Right lobe of liver (tissue), 6 donors: ENCODE data around the gene CTSV. TPM values are rescaled to one million over a fixed set of nuclear protein-coding genes. Genes with fewer than 3 reads are reported as not detected.
"Not testable (repeated sequence)": the region's sequence is repeated elsewhere in the genome, so short reads cannot be mapped to it uniquely, and the experiment has no call there.

Experiments
- ATAC-seq, 4 donors: fragments of 200-7000 bp; cut with Tn5 transposase; one replicate each; pipeline ENCODE4 v1.9.1; 2020; ENCODE audit warnings: mild to moderate bottlenecking in 4 of 4, moderate library complexity in 4 of 4
- DNase-seq, 3 donors: peaks; one replicate each; pipeline ENCODE4 v3.0.0-alpha.2; 2020
- H3K27ac ChIP-seq, 3 donors: fragments of 200-600 bp; one replicate each; pipeline ENCODE4 v1.8.0; 2022
- H3K27me3 ChIP-seq, 2 donors: fragments of 200-600 bp; one replicate each; pipeline ENCODE4 v1.8.0; 2022
- H3K36me3 ChIP-seq, 4 donors: fragments of 200-600 bp; sonication (generic) in 1 of 4; one replicate each; pipeline versions ENCODE4 v1.5.1 to v1.8.0; 2017 to 2022; ENCODE audit warnings: control low read depth in 1 of 4
- H3K4me1 ChIP-seq, 4 donors: fragments of 200-600 bp; sonication (generic) in 1 of 4; one replicate each; pipeline versions ENCODE4 v1.5.1 to v1.8.0; 2017 to 2022; ENCODE audit warnings: control low read depth in 1 of 4
- H3K4me3 ChIP-seq, 3 donors: fragments of 200-600 bp; one replicate each; pipeline ENCODE4 v1.8.0; 2022
- H3K9me3 ChIP-seq, 4 donors: fragments of 200-600 bp; sonication (generic) in 1 of 4; one replicate each; pipeline versions ENCODE4 v1.5.1 to v1.8.0; 2017 to 2022; ENCODE audit warnings: control low read depth in 1 of 4
- POLR2A ChIP-seq: fragments of 450-650 bp; IDR thresholded peaks from one replicate; pipeline ENCODE4 v1.6.1; 2017; ENCODE audit warnings: antibody characterized with exemption, mild to moderate bottlenecking
- WGBS: methylation state at CpG from one replicate; pipeline ENCODE4 v1.1.6; 2018; ENCODE audit warnings: low coverage, low lambda C conversion rate; ENCODE audit not compliant: insufficient coverage; ENCODE audit errors: missing lambda C conversion rate; 5-methylcytosine and 5-hydroxymethylcytosine counted together
- intact Hi-C, 2 donors: fragments of 100-400 bp; cut with DNase I; formaldehyde crosslinking; loops; one replicate each; pipeline versions ENCODE4 v1.11.2 to v1.14.1; 2022
- total RNA-seq, 6 experiments: library from RNA; depleted of rRNA in 2 of 6; stranded (reverse); fragments of >200 nt in 2 of 6; fragmentation: NEBNext Ultra II Directional in 3 of 6; extraction: Animal tissue kit (Norgen Biotek cat#: 25700) in 3 of 6; gene quantifications; one replicate each; pipeline versions ENCODE4 v1.1.0 to v1.2.4, GENCODE V29; 2016 to 2023
- TF ChIP-seq, protein P1 (sequence below), 4 donors: fragments of 200-600 bp in 3 of 4; fragments of 450-650 bp in 1 of 4; IDR thresholded peaks; one replicate each; pipeline versions ENCODE4 v1.5.1 to v1.8.0; 2016 to 2022; ENCODE audit warnings: antibody characterized with exemption in 4 of 4, mild to moderate bottlenecking in 2 of 4
- donor health status: DM: no; HTN: yes; CAD: no.
- donor health status: DM: no; HTN: no; CAD: no.
- donor health status: DM: no; HTN: no; CAD: no.
- donor health status: DM: no; HTN: yes; CAD: no.
- donor health status: DM: no; HTN: yes; CAD: no.

CTSV gene
- total RNA-seq, 6 experiments from 2014 or later = 0.12 to 0.43 TPM; not detected in 4

DNA sequence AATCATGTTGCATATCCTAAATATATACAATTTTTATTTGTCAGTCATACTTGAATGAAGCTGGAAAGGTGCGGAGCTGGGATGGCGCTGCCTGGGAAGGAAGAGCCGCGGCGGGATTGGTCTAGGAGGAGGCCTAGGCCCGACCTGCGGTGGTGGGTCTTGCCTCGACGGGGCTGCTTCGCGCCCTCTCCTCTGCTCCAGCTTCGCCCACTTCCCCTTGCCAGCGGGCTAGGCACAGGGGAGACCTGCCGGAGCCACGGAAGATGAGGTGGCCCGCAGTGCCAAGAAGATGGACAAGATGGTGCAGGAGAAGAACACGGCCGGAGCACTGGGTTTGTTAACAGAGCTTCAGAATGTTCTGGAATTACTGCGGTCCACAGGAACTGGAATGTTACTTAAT, 28.5 kb upstream of the CTSV start:
- H3K27ac ChIP-seq = no peak overlapping the region
- 90% methylated on average over 11 of the region's 19 CpGs for WGBS

DNA sequence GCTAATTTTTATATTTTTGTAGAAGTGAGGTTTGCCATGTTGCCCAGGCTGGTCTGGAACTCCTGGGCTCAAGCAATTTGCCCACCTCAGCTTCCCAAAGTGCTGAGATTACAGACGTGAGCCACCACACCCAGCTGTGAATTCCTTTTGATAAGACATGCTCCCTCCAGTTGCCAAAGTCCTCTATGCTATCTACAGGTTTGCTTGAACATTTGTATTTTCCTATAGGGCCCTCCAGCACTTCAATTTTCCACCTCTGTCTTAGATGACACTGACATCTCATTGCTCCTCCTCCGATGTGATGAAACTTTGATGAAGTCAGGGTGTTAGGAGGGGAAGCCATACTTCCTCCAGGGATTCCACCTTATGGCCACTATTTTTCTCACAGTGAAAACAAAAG, 25.2 kb upstream of the CTSV start:
- no peaks in the 10 kb centered on the region for H3K27me3 ChIP-seq
- H3K4me1 ChIP-seq = no peaks in the 10 kb centered on the region
- no peaks in the 10 kb centered on the region for H3K9me3 ChIP-seq
- DNase-seq = no peak
- TF ChIP-seq, protein P1, sequence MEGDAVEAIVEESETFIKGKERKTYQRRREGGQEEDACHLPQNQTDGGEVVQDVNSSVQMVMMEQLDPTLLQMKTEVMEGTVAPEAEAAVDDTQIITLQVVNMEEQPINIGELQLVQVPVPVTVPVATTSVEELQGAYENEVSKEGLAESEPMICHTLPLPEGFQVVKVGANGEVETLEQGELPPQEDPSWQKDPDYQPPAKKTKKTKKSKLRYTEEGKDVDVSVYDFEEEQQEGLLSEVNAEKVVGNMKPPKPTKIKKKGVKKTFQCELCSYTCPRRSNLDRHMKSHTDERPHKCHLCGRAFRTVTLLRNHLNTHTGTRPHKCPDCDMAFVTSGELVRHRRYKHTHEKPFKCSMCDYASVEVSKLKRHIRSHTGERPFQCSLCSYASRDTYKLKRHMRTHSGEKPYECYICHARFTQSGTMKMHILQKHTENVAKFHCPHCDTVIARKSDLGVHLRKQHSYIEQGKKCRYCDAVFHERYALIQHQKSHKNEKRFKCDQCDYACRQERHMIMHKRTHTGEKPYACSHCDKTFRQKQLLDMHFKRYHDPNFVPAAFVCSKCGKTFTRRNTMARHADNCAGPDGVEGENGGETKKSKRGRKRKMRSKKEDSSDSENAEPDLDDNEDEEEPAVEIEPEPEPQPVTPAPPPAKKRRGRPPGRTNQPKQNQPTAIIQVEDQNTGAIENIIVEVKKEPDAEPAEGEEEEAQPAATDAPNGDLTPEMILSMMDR (IDR thresholded peaks at IDR 0.05) = no peak
- TF ChIP-seq POLR2A = no peak
- H3K36me3 ChIP-seq = no peaks in the 10 kb centered on the region
- H3K4me3 ChIP-seq = no peak overlapping the region
- no peak for ATAC-seq
- H3K27ac ChIP-seq = no peak overlapping the region
- intact Hi-C loops = no loop called here
- WGBS = 16% methylated on average over 2 of the region's 2 CpGs

More for the DNA sequence above, 28.5 kb upstream of the CTSV start:
- ATAC-seq (no peak), DNase-seq (no peak)
- intact Hi-C loops = no loop called here
- Histone ChIP-seq H3K9me3 (no peaks in the 10 kb centered on the region), H3K27me3 (no peaks in the 10 kb centered on the region), H3K4me3 (no peak overlapping the region), H3K36me3 (no peaks in the 10 kb centered on the region), H3K4me1 (no peaks in the 10 kb centered on the region)
- TF ChIP-seq POLR2A = no peak
- TF ChIP-seq, protein P1 (IDR thresholded peaks at IDR 0.05) = no peak

DNA sequence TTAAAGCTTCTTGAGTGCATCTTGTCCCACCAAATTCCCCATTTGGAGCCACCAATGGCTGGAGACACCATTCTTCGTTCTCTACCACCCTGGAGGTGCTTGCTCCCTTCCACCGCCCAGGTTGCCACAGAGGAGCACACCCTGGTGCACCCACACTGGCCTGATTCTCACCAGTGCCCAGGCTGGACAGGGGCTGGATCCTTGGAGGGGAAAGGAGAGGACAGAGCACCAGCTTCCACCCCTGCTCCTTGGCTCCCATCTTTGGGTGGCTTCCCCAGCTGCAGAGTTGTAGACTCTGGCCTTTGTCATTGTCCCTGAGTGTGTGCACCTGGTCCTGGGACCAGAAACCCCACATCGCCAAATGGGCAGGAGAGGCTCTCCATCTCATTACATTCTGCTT, 21.9 kb upstream of the CTSV start:
- intact Hi-C loops = no loop called here
- ATAC-seq (no peak), DNase-seq (no peak)
- Histone ChIP-seq H3K4me1 (no peaks in the 10 kb centered on the region), H3K27ac (no peak overlapping the region), H3K9me3 (no peaks in the 10 kb centered on the region), H3K4me3 (no peak overlapping the region), H3K36me3 (no peaks in the 10 kb centered on the region), H3K27me3 (no peaks in the 10 kb centered on the region)
- TF ChIP-seq, protein P1 (IDR thresholded peaks at IDR 0.05) = no peak
- WGBS = no CpG with 5 or more reads among the region's 3 CpGs

DNA sequence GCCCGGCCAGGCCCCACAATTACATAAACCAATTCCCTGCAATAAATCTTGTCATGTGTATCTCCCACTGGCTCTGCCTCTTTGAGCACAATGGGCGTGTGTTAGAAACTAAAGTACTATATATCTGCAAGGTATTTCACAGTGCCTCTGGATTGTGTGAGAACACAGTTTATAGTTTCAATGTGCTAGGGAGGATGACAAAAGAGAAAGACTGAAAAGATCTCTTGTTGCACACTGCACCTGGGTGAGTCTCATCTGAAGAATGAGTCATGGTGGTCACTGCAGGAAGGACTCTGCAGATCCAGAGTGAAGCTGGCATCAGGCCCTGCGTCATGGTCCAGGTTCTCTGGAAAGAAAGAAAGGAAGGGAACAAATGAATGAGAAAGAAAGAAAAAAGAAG, 20.7 kb upstream of the CTSV start:
- ATAC-seq = no peak
- no peaks in the 10 kb centered on the region for H3K4me1 ChIP-seq
- TF ChIP-seq, protein P1 (IDR thresholded peaks at IDR 0.05) = no peak
- TF ChIP-seq POLR2A = no peak

DNA sequence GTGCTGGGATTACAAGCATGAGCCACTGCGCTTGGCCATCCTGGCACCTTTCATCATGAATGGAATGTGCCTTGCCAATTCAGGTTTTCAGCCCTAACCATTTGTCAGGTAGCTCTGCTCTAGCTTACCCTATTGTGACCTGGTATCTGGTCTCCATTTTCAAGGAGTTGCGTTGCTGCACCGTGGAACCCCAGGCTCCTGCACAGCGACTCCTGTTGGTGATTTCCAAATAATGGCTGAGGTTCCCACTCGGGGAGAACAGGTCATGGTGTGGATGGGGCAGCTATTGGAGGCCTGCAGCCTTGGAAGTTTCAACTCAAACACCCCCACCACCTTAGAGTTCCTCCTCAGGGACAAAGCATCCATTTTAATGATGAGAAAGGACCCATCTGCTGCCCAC, 18.7 kb upstream of the CTSV start:
- TF ChIP-seq, protein P1 (IDR thresholded peaks at IDR 0.05) = no peak
- TF ChIP-seq POLR2A = no peak
- 79% methylated on average over 4 of the region's 5 CpGs for WGBS

More for the DNA sequence above, 20.7 kb upstream of the CTSV start:
- no peak for DNase-seq
- no peak overlapping the region for H3K27ac ChIP-seq
- no peaks in the 10 kb centered on the region for H3K27me3 ChIP-seq
- no peaks in the 10 kb centered on the region for H3K36me3 ChIP-seq
- no peak overlapping the region for H3K4me3 ChIP-seq
- intact Hi-C loops = no loop called here
- H3K9me3 ChIP-seq = no peaks in the 10 kb centered on the region
- WGBS = 56% methylated on average over 3 of the region's 3 CpGs

DNA sequence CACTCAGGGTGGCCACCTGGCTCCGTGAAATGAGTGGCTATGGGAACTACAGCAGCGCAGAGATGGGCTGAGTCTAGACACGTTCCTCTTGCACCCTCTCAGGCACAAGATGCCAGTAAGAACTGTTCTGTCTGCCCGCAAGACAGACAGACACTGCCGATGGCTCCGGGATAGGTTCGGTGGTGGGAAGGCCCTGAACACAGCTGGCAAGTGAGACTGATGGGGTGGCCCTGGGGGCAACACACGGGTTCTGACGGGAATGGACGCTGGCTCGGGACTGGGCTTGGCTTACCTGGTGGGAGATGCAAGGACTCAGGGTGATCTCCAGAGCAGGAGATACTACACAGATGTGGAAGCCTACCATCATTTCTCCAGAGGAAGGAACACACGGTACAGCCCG, 16.9 kb upstream of the CTSV start:
- WGBS = 85% methylated on average over 7 of the region's 13 CpGs
- intact Hi-C loops = not testable (repeated sequence)

More for the DNA sequence above, 18.7 kb upstream of the CTSV start:
- Histone ChIP-seq H3K4me3 (no peak overlapping the region), H3K4me1 (no peaks in the 10 kb centered on the region), H3K27ac (no peak overlapping the region), H3K36me3 (no peaks in the 10 kb centered on the region), H3K27me3 (no peaks in the 10 kb centered on the region), H3K9me3 (no peaks in the 10 kb centered on the region)
- ATAC-seq = no peak
- intact Hi-C loops = no loop called here
- DNase-seq = no peak

More for the DNA sequence above, 16.9 kb upstream of the CTSV start:
- H3K27me3 ChIP-seq, H3K4me1 ChIP-seq, DNase-seq, H3K36me3 ChIP-seq, H3K27ac ChIP-seq, H3K4me3 ChIP-seq, H3K9me3 ChIP-seq: not testable (repeated sequence)
- ATAC-seq = peak in 1 of 4 donors; percentile 11
